Stomach smooth muscle (tissue), 2 donors: Measurements from ENCODE around the gene TRMT44.
A peak's percentile ranks its signal among the peaks of the same experiment; 100 is the strongest.

ENCODE experiments used
- H3K27ac ChIP-seq: one replicate; pipeline ENCODE4 v1.7.0; 2013; ENCODE audit warnings: mild to moderate bottlenecking, low read length, inconsistent platforms
- H3K27me3 ChIP-seq, 2 donors: one replicate each; pipeline ENCODE4 v1.7.0; 2013; ENCODE audit warnings: low read length in 2 of 2; ENCODE audit not compliant: insufficient read depth in 2 of 2, control insufficient read depth in 1 of 2
- H3K36me3 ChIP-seq, 2 donors: one replicate each; pipeline ENCODE4 v1.7.0; 2013; ENCODE audit warnings: low read length in 2 of 2; ENCODE audit not compliant: control insufficient read depth in 2 of 2, insufficient read depth in 2 of 2
- H3K4me1 ChIP-seq: one replicate; pipeline ENCODE4 v1.7.0; 2013; ENCODE audit warnings: low read length; ENCODE audit not compliant: control insufficient read depth, insufficient read depth
- H3K4me3 ChIP-seq, 2 donors: one replicate each; pipeline ENCODE4 v1.7.0; 2013; ENCODE audit warnings: low read length in 2 of 2
- H3K9ac ChIP-seq, 2 donors: one replicate each; pipeline ENCODE4 v1.7.0; 2013; ENCODE audit warnings: low read length in 2 of 2, mild to moderate bottlenecking in 1 of 2
- H3K9me3 ChIP-seq, 2 donors: one replicate each; pipeline ENCODE4 v1.7.0; 2013; ENCODE audit warnings: low read length in 2 of 2; ENCODE audit not compliant: control insufficient read depth in 2 of 2
- donor health status: healthy.
- donor health status: Pancreatic carcinoma.

TRMT44 gene

DNA sequence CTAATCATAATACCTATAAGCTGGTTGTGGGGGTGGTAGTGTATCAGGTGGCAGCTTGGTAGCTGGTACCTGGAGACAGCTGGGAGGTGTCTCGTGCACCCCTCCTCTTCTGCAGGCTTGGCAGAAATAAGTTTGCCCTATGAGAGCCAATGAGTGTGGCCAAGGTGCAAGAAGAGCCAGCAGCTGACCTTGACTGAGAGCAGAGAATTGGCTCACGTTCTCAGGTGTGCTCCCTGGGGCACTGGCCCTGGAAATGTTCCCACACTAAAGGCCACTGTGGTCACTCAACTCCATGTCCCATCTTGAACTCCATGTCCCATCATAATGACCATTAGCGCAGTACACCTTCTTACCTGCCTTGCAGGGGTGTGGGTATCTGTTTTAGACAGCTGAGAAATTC, 13.4 kb downstream of the TRMT44 start:
- H3K27ac ChIP-seq, result no peak overlapping the region
- H3K9ac ChIP-seq, result no peak overlapping the region
- H3K36me3 ChIP-seq, result peaks cover 44 to 53% of the 10 kb centered on the region in 2 donors
- H3K9me3 ChIP-seq, result no peaks in the 10 kb centered on the region
- no peaks in the 10 kb centered on the region for H3K27me3 ChIP-seq
- no peaks in the 10 kb centered on the region for H3K4me1 ChIP-seq
- H3K4me3 ChIP-seq, result no peak overlapping the region

DNA sequence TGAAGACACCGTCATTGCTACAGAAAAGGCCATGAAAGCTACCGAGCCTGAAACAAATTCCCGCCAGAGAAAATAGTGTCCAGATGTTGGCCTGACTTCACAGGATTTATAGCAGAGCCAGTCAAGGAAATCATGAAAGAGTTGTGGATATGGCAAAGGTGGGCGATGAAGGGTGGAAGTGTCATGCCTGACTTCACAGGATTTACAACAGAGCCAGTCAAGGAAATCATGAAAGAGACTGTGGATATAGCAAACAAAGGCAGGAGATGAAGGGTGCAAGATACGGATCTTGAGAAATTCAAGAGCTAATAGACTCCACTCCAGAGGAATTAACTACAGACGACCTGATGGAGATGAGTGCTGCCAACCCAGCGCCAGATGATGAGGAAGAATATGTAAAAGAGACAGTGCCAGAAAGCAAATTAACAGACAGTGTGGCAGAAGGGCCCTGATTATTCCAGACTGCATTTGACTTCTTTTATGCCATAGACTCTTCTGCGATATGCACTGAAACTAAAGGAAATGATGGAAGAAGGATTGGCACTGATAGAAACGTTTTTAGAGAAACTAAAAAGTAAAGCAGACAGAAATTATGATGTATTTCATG, 17.2 kb downstream of the TRMT44 start:
- Histone ChIP-seq H3K27ac (no peak overlapping the region), H3K4me1 (no peaks in the 10 kb centered on the region), H3K36me3 (peaks cover 36 to 44% of the 10 kb centered on the region in 2 donors), H3K9ac (no peak overlapping the region), H3K27me3 (no peaks in the 10 kb centered on the region), H3K4me3 (no peak overlapping the region), H3K9me3 (no peaks in the 10 kb centered on the region)

DNA sequence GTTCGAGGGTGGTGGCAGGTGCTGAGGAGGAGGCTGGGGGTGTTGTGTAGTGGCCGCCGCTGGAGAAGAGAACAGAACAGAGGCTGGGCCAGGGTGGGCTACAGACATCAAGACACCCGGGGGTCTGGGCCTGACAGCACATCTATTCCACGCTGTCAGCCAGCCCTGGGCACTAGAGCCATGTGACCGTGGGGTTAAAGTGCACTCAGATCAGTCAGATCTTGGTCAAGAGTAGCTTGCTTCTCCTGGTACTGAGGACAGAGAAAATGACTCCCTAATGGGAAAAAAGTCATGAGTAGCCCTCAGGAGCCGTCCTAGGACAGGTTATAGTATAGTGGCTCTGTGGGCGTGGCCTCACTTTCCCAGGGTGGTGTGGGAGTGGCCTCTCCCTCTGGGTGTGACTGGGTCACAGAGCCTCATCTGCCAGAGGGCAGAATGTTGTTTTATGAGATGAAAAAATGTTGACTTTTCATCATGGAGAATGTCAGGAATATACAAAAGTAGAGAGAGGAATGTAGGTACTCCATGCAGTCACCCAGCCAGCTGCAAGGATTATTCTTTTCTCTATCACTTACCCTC, 19.4 kb downstream of the TRMT44 start:
- no peak overlapping the region for H3K27ac ChIP-seq
- no peak overlapping the region for H3K4me3 ChIP-seq
- peaks cover 32 to 33% of the 10 kb centered on the region in 2 donors for H3K36me3 ChIP-seq
- no peaks in the 10 kb centered on the region for H3K4me1 ChIP-seq
- no peaks in the 10 kb centered on the region for H3K27me3 ChIP-seq
- H3K9ac ChIP-seq, result no peak overlapping the region
- no peaks in the 10 kb centered on the region for H3K9me3 ChIP-seq

DNA sequence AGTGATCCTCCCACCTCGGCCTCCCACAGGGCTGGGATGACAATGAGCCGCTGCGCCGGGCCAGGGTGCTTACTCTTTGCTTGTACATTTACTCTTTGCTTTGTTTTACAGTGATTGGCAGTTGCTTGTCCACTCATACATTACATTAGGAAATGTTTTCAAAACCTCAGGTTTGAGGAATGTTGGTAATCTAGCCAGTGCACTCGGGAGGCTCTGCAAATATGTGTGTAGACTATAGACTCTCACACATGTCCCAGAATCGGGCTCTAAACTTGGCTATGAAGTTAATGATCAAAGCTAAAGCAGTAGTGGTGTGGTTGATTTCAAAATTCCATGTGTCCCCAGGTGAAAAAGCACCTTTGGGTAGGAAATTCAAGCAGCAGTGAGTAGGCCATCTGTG, 20.5 kb downstream of the TRMT44 start:
- Histone ChIP-seq H3K36me3 (peaks cover 29 to 36% of the 10 kb centered on the region in 2 donors), H3K27ac (no peak overlapping the region)

DNA sequence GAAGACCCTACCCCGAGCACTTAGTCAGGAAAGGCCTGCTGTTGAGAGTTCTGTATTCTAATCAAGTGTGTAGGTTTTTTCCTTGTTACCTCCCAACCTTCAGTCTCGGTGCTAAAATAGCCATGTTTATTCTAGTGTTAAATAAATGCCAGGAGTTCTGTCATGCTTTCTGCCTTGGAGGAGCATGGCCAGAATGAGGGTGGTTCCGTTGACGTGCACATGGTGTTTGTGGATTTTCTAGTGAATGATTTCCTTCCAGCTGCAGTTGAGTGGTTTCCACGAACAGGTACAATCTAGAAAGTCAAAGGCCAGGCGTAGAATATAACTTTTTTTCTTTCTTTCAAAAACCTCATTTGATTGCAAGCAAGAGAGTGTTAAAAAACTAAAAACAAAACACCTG, 21.0 kb downstream of the TRMT44 start:
- Histone ChIP-seq H3K4me1 (no peaks in the 10 kb centered on the region), H3K27ac (no peak overlapping the region), H3K36me3 (peaks cover 27 to 37% of the 10 kb centered on the region in 2 donors), H3K9ac (no peak overlapping the region), H3K9me3 (no peaks in the 10 kb centered on the region), H3K27me3 (no peaks in the 10 kb centered on the region), H3K4me3 (no peak overlapping the region)

More for the DNA sequence above, 20.5 kb downstream of the TRMT44 start:
- no peaks in the 10 kb centered on the region for H3K9me3 ChIP-seq
- no peaks in the 10 kb centered on the region for H3K4me1 ChIP-seq
- H3K9ac ChIP-seq, result no peak overlapping the region
- no peaks in the 10 kb centered on the region for H3K27me3 ChIP-seq
- H3K4me3 ChIP-seq, result no peak overlapping the region

DNA sequence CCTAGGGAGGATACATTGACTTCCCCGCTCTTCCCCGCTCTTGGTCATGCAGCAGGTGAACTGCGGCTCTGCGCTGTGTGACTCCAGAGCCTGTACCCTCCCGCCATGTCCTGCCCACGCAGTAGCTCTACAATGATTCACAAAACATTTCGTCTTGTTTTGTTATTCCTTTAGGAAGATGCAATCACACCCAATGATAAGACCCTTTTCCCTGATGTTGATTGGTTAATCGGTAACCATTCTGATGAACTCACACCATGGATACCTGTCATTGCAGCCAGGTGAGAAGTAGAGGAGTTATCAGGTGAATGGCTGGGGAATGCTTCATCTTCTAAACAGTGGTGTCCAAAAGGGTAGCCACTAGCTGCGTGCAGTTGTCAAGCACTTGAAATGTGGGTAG, 23.2 kb downstream of the TRMT44 start:
- H3K9me3 ChIP-seq, result no peaks in the 10 kb centered on the region
- H3K9ac ChIP-seq, result no peak overlapping the region
- no peak overlapping the region for H3K4me3 ChIP-seq
- H3K27ac ChIP-seq, result no peak overlapping the region
- H3K27me3 ChIP-seq, result no peaks in the 10 kb centered on the region
- no peaks in the 10 kb centered on the region for H3K4me1 ChIP-seq
- peaks cover 24 to 34% of the 10 kb centered on the region in 2 donors for H3K36me3 ChIP-seq

DNA sequence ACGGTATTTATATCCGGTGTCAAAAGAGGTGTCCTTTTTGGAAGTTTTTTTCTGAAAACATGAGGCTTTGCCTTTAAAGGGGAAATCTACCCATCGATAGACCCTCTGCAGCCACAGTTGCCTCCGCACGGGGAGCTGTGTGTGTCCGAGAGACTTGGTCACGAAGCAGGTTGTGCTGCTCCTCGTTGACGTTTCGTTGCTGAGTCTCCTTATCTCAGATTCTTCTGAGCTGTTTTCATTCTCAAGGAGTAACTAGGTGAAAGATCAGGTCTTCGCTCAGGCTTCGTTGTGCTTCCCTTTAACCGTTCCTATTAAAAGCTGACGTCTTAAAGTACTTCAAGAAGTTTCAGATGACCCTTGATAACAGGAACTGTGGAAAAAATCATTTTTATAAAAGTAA, 23.8 kb downstream of the TRMT44 start:
- H3K36me3 ChIP-seq, result peaks cover 25 to 34% of the 10 kb centered on the region in 2 donors
- H3K27me3 ChIP-seq, result no peaks in the 10 kb centered on the region
- H3K27ac ChIP-seq, result no peak overlapping the region
- no peaks in the 10 kb centered on the region for H3K4me1 ChIP-seq
- H3K9ac ChIP-seq, result no peak overlapping the region
- no peak overlapping the region for H3K4me3 ChIP-seq
- no peaks in the 10 kb centered on the region for H3K9me3 ChIP-seq

DNA sequence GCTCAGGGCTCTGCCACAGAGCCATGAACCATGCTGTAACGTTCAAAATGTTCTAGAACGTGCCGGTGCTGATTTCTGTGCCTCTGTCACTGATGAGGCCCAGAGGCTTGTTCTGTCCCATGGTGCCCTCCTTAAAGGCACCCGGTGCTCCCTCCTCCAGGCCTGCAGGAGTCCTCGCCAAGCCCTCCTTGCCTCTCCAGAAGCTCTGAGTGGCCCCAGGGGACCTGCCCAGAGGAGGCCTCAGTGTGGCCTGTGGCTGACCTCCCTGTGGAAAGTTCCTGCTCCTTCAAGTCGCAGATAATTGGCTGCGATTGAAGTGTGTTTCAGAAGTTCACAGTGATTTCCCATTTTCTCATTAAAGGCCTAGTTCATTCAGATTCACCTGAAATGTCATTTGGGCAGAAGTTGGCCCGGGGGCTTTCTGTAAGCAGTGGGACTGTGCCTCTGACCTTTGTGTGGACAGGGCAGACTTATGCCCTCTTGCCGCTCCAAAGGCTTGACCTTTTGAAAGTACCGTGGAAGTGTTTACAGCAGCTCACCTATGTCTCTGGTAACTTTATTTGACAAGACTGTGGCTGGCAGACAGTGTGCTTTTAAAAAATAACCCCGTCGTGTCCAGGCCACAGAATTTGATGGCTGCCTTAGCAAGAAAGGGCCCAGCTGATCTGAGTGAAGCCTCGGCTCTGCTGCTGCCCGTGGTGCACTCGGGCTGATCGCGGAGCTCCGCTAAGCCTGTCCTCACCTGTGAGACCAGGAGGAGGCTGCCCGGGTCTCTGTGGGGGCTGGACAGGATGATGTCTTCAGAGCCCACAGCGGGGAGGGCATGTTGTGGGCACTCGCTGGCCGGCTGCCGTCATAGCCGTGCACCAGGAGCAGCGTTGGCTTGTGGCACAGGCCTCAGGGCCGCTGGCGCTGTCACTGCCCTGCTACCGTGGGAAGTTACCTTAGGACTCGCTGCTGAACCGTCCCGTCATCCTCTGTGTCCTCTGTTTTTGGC, 25.3 kb downstream of the TRMT44 start:
- Histone ChIP-seq H3K9ac (no peak overlapping the region), H3K9me3 (no peaks in the 10 kb centered on the region), H3K27me3 (no peaks in the 10 kb centered on the region), H3K27ac (no peak overlapping the region), H3K4me3 (no peak overlapping the region), H3K36me3 (peaks cover 26 to 39% of the 10 kb centered on the region in 2 donors), H3K4me1 (no peaks in the 10 kb centered on the region)

DNA sequence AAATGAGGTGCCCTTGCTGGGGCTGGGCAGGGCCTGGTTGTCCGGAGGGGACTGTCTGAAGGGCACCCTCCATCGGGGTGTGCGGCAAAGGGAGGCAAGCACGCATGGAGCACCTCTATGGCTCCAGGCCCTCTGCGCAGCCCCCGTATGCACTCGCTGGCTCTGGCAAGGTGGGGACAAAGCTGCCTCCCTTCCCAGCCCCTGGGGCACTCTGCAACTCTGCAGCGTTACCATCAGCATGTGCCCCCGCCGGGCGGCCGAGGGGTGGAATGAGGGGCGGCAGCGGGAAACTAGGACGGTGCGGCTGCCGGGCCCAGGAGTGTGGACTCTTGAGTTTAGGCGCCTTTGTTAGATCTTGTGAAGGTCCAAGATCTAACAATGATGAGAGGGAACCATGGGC, 26.4 kb downstream of the TRMT44 start:
- Histone ChIP-seq H3K4me3 (no peak overlapping the region), H3K36me3 (peaks cover 26 to 39% of the 10 kb centered on the region in 2 donors), H3K9ac (no peak overlapping the region), H3K27ac (no peak overlapping the region), H3K4me1 (peaks cover 1% of the 10 kb centered on the region), H3K27me3 (no peaks in the 10 kb centered on the region), H3K9me3 (no peaks in the 10 kb centered on the region)

DNA sequence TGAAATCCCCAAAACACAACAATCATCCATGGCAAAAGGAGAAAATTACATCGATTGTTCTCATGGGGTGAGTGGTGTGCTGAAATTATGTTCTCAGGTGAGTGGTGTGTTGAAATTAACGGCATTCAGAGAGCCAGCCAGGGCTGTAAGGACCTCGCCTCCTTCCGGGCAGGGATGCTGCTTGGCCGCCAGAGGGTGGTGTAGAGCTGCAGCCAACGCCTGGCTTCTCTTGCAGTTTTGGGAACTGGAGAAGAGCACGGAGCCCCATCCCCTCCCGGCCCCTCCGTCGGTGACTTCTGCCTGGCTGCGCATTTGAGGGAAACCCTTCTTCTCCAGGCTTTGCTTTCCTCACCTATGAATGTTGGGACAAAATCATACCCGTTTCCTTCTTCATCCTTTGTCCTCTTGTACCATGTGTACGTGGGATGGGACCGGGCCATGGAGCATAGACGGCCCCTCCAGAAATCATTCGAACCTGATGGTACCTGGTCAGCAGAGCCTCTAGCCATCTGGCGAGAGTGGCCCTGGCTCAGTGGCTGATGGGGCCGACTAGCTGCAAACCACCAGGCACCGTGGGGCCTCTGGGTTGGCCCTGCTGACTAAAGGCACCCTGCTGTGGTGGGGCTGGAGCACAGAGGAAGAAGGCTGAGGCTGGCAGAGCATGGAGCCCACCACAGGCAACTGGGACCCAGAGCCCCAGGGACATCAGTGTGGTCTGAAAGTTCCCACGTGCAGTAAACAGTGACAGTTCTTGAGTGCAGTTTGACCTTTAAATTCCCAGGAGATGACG, 28.4 kb downstream of the TRMT44 start:
- H3K27me3 ChIP-seq, result no peaks in the 10 kb centered on the region
- no peak overlapping the region for H3K4me3 ChIP-seq
- H3K9me3 ChIP-seq, result no peaks in the 10 kb centered on the region
- peak overlapping the region in 1 of 2 donors; percentile 21 for H3K9ac ChIP-seq
- peaks cover 22 to 36% of the 10 kb centered on the region in 2 donors for H3K36me3 ChIP-seq
- peaks cover 21% of the 10 kb centered on the region for H3K4me1 ChIP-seq
- no peak overlapping the region for H3K27ac ChIP-seq
